NCI-H1105 treated with DMSO at 0.1 percent for 48 hours (cell line): ENCODE measurements around the gene RABGEF1.
"Not testable (repeated sequence)": the region's sequence is repeated elsewhere in the genome, so short reads cannot be mapped to it uniquely, and the experiment has no call there.

Experiments
- DNase-seq: peaks from one replicate; lab custom pipeline; 2025; lab: John Stamatoyannopoulos, UW

RABGEF1 gene

GRCh38 chr7:66765322-66766025 is 24.9 kb downstream of the RABGEF1 start:
- not testable (repeated sequence) for DNase-seq

- DNase-seq, result no peak
These were observed 25.5 kb downstream of the RABGEF1 start for GRCh38 chr7:66766041-66766440.

- DNase-seq, result not testable (repeated sequence)
These were observed 27.0 kb downstream of the RABGEF1 start for GRCh38 chr7:66767486-66767885.

- no peak for DNase-seq
These were observed 28.6 kb downstream of the RABGEF1 start for GRCh38 chr7:66768865-66769832.

GRCh38 chr7:66769833-66770512 is 29.4 kb downstream of the RABGEF1 start:
- DNase-seq, result no peak

GRCh38 chr7:66771795-66772194 is 31.3 kb downstream of the RABGEF1 start:
- DNase-seq, result no peak

- not testable (repeated sequence) for DNase-seq
These were observed 33.2 kb downstream of the RABGEF1 start for GRCh38 chr7:66773744-66774143.

- DNase-seq, result not testable (repeated sequence)
These were observed 35.9 kb downstream of the RABGEF1 start for GRCh38 chr7:66776383-66776782.

GRCh38 chr7:66776800-66777442 is 36.4 kb downstream of the RABGEF1 start:
- DNase-seq, result no peak

- no peak for DNase-seq
These were observed 37.7 kb downstream of the RABGEF1 start for GRCh38 chr7:66778201-66778600.

- no peak for DNase-seq
These were observed 39.3 kb downstream of the RABGEF1 start for GRCh38 chr7:66779669-66780409.

GRCh38 chr7:66781408-66782090 is 41.0 kb downstream of the RABGEF1 start:
- no peak for DNase-seq

- DNase-seq, result not testable (repeated sequence)
These were observed 42.3 kb downstream of the RABGEF1 start for GRCh38 chr7:66782875-66783274.

GRCh38 chr7:66783887-66784595 is 43.5 kb downstream of the RABGEF1 start:
- not testable (repeated sequence) for DNase-seq

- DNase-seq, result no peak
These were observed 49.7 kb downstream of the RABGEF1 start for GRCh38 chr7:66790196-66790595.

- DNase-seq, result no peak
These were observed 50.2 kb downstream of the RABGEF1 start for GRCh38 chr7:66790725-66791124.

- DNase-seq, result no peak
These were observed 60.1 kb downstream of the RABGEF1 start for GRCh38 chr7:66800591-66800990.

GRCh38 chr7:66804001-66804400 is 63.5 kb downstream of the RABGEF1 start:
- no peak for DNase-seq

GRCh38 chr7:66807736-66808135 is 67.2 kb downstream of the RABGEF1 start:
- no peak for DNase-seq

- no peak for DNase-seq
These were observed 70.2 kb downstream of the RABGEF1 start for GRCh38 chr7:66810716-66811115.
